K562 (cell line): ENCODE results near the gene SLFN5. TPM values are rescaled to one million over a fixed set of nuclear protein-coding genes. Genes with fewer than 3 reads are reported as not detected.

ENCODE experiments used
- ATAC-seq: fragments of 200-7000 bp; cut with Tn5 transposase; 3 replicates; pipeline ENCODE4 v1.9.1; 2020; ENCODE audit warnings: moderate library complexity
- BruUV-seq: library from RNA; stranded (reverse); fragments of 400-500 nt; replicated peaks from 2 replicates; lab custom pipeline; 2021; lab: Mats Ljungman, UMichigan
- CTCF ChIA-PET: fragments of 300-600 bp; formaldehyde crosslinking; extraction: SDS; loops from one replicate; lab custom pipeline; 2021; ENCODE audit warnings: low intra/inter-chr PET ratio; lab: Yijun Ruan, JAX
- POLR2A ChIA-PET: fragments of 300-600, 350-650 bp; sonication (Branson Sonifier 250); formaldehyde crosslinking; extraction: SDS; loops from one replicate; lab custom pipeline; 2021; ENCODE audit warnings: antibody characterized with exemption, inconsistent platforms; lab: Yijun Ruan, JAX
- DNase-seq, 4 experiments: peaks; one replicate each; pipeline versions ENCODE4 v3.0.0 to v3.0.0-alpha.2; 2011 to 2018; ENCODE audit warnings: low spot score in 3 of 4, mixed read lengths in 3 of 4; ENCODE audit errors: extremely low read depth in 1 of 4
- FAIRE-seq: peaks from 2 replicates; lab custom pipeline; 2011; peaks lifted over from hg19 to GRCh38; lab: Jason Lieb, UNC
- H2AFZ ChIP-seq: 2 replicates; pipeline ENCODE4 v1.6.0; 2011; ENCODE audit warnings: low read depth, low read length, control low read depth, inconsistent platforms
- H3K27ac ChIP-seq: fragments of 200-600 bp; 3 replicates; pipeline ENCODE4 v1.8.0; 2011; ENCODE audit warnings: low read depth, mild to moderate bottlenecking, control low read depth, inconsistent platforms, low read length, moderate library complexity, mixed read lengths; ENCODE audit errors: extremely low read depth
- H3K27me3 ChIP-seq, 2 experiments: fragments of 300-600 bp in 1 of 2; 2 replicates in 1 of 2; 3 replicates in 1 of 2; pipeline versions ENCODE4 v1.6.0 to v1.8.0; 2011; ENCODE audit warnings: inconsistent platforms in 2 of 2, low read length in 2 of 2, mild to moderate bottlenecking in 1 of 2, mixed read lengths in 1 of 2, moderate library complexity in 1 of 2; ENCODE audit not compliant: control insufficient read depth in 2 of 2, insufficient read depth in 2 of 2
- H3K36me3 ChIP-seq: fragments of 300-600 bp; 3 replicates; pipeline ENCODE4 v1.8.0; 2011; ENCODE audit warnings: mild to moderate bottlenecking, low read length, inconsistent platforms; ENCODE audit not compliant: control insufficient read depth, insufficient read depth
- H3K4me1 ChIP-seq, 2 experiments: fragments of 200-600 bp in 1 of 2; replicated peaks in 1 of 2; 2 replicates in 1 of 2; 3 replicates in 1 of 2; pipeline versions ENCODE4 v1.5.1 to v1.8.0; 2011; ENCODE audit warnings: inconsistent platforms in 2 of 2, low read length in 2 of 2, mild to moderate bottlenecking in 1 of 2, mixed read lengths in 1 of 2, moderate library complexity in 1 of 2; ENCODE audit not compliant: control insufficient read depth in 2 of 2, insufficient read depth in 2 of 2
- H3K4me2 ChIP-seq: 2 replicates; pipeline ENCODE4 v1.6.1; 2011; ENCODE audit warnings: low read length, control low read depth, inconsistent platforms, mixed read lengths; ENCODE audit not compliant: insufficient read depth
- H3K4me3 ChIP-seq: fragments of 200-600 bp; sonication (generic), shearing (Covaris generic); 2 replicates; pipeline ENCODE4 v1.5.1; 2016; ENCODE audit warnings: control low read depth, inconsistent platforms
- H3K79me2 ChIP-seq: fragments of 200-600 bp; 3 replicates; pipeline ENCODE4 v1.8.0; 2011; ENCODE audit warnings: low read length, inconsistent platforms; ENCODE audit not compliant: control insufficient read depth, insufficient read depth
- H3K9ac ChIP-seq, 2 experiments: 2 replicates each; pipeline versions ENCODE4 v1.6.0 to v1.6.1; 2011; ENCODE audit warnings: low read depth in 2 of 2, low read length in 2 of 2, control low read depth in 1 of 2, inconsistent platforms in 1 of 2, mild to moderate bottlenecking in 1 of 2, mixed read lengths in 1 of 2; ENCODE audit not compliant: insufficient read depth in 1 of 2
- H3K9me1 ChIP-seq: one replicate; pipeline ENCODE4 v1.6.0; 2011; ENCODE audit warnings: inconsistent platforms, mild to moderate bottlenecking, low read length, moderate library complexity; ENCODE audit not compliant: control insufficient read depth, insufficient read depth
- H3K9me3 ChIP-seq: replicated peaks from 2 replicates; pipeline ENCODE4 v1.5.1; 2011; ENCODE audit warnings: low read depth, low read length, inconsistent platforms; ENCODE audit not compliant: control insufficient read depth, insufficient read depth
- H4K20me1 ChIP-seq: replicated peaks from 2 replicates; pipeline ENCODE4 v1.6.1; 2011; ENCODE audit warnings: low read length, inconsistent platforms, mixed read lengths; ENCODE audit not compliant: control insufficient read depth, insufficient read depth
- CGGBP1 ChIP-seq: fragments of 250-450 bp; sonication (Bioruptor Pico); IDR thresholded peaks from 2 replicates; pipeline ENCODE4 v1.9.0; 2021; ENCODE audit warnings: mild to moderate bottlenecking
- WGBS: fragments of 100-300 bp; shearing (Covaris generic); methylation state at CpG from one replicate; pipeline ENCODE4 v1.1.6; 2016; ENCODE audit warnings: low coverage, mixed read lengths; ENCODE audit not compliant: insufficient coverage; ENCODE audit errors: missing lambda C conversion rate; 5-methylcytosine and 5-hydroxymethylcytosine counted together
- in situ Hi-C: fragments of 300-500 bp; cut with MboI; formaldehyde crosslinking; loops from 4 replicates; pipeline ENCODE4 v1.15.0; 2018; ENCODE audit warnings: inconsistent platforms, mixed read lengths
- intact Hi-C: fragments of 100-400 bp; cut with micrococcal nuclease; formaldehyde crosslinking; loops from 2 replicates; pipeline ENCODE4 v1.14.2; 2022
- polyA plus RNA-seq, 8 experiments: library from polyadenylated mRNA; depleted of rRNA in 4 of 8; stranded (reverse) in 5 of 8; unstranded in 3 of 8; fragments of >200 nt; fragmentation: Nextera tagmentation in 2 of 8; fragmentation: Illumina TruSeq in 1 of 8; extraction: Ambion mirVana in 2 of 8; extraction: Trizol in 1 of 8; gene quantifications; 2 replicates each; pipeline versions ENCODE4 v1.2.1 to v1.2.3, GENCODE V29; 2011 to 2014; ENCODE audit warnings: inconsistent platforms in 1 of 8, missing spikeins in 1 of 8
- total RNA-seq, 7 experiments: library from RNA; depleted of rRNA in 6 of 7; stranded (reverse); fragments of >200 nt in 6 of 7; fragmentation: Illumina TruSeq in 2 of 7; extraction: Trizol in 2 of 7; gene quantifications; 2 replicates each; pipeline versions ENCODE4 v1.2.1 to v1.2.3, GENCODE V29; 2011 to 2021; ENCODE audit warnings: low replicate concordance in 1 of 7

The SLFN5 gene
- total and polyA plus RNA-seq, 9 of the 15 experiments (the other 6 are each of a cell fraction or from before 2014, with no cell fraction given) = under 0.01 to 0.18 (median 0.04) TPM; not detected in 1

- Histone ChIP-seq H3K79me2 (no peaks in the 10 kb centered on the region), H3K27me3 (no peaks in the 10 kb centered on the region), H3K4me1 (no peaks in the 10 kb centered on the region), H3K4me2 (no peak overlapping the region), H4K20me1 (no peaks in the 10 kb centered on the region), H3K9me1 (no peaks in the 10 kb centered on the region), H3K9me3 (no peaks in the 10 kb centered on the region), H3K4me3 (no peak overlapping the region), H3K9ac (no peak overlapping the region), H3K27ac (no peak overlapping the region), H3K36me3 (no peaks in the 10 kb centered on the region), H2AFZ (no peak overlapping the region)
- BruUV-seq = no TSS peak
- ChIA-PET CTCF (no interaction called here), POLR2A (no interaction called here)
- ATAC-seq (no peak), FAIRE-seq (no peak), DNase-seq (no peak)
- WGBS = 0% methylated on average over 1 of the region's 1 CpG
- in situ Hi-C loops = no loop called here
- TF ChIP-seq CGGBP1 = no peak
- intact Hi-C loops = no loop called here
These were observed 79.9 kb downstream of the SLFN5 start for GRCh38 chr17:35322749-35323148.

Other genes starting within 250 kb of the SLFN5 start
Only the 7 nearest of the 9 such genes appear.
- gene RFFL, start 179.4 kb upstream of the SLFN5 start, total RNA-seq (2014; rRNA removed) = 12.7 and 16.4 TPM in 2 replicates
- gene RFFL, start 179.4 kb upstream of the SLFN5 start, total RNA-seq (2014; rRNA removed; fragmentation: Illumina TruSeq; extraction: Trizol) = 12.5 and 12.8 TPM in 2 replicates
- gene RFFL, start 179.4 kb upstream of the SLFN5 start, total RNA-seq (2015; rRNA removed; fragmentation: Illumina TruSeq; extraction: Trizol) = 12.4 and 12.5 TPM in 2 replicates
- gene RFFL, start 179.4 kb upstream of the SLFN5 start, total RNA-seq (2021) = 18.1 and 19.3 TPM in 2 replicates
- gene RFFL, start 179.4 kb upstream of the SLFN5 start, polyA plus RNA-seq (2011; rRNA removed) = 11.9 and 15.9 TPM in 2 replicates
- gene RFFL, start 179.4 kb upstream of the SLFN5 start, polyA plus RNA-seq (2014; fragmentation: Illumina TruSeq; extraction: Trizol) = 13.7 and 13.9 TPM in 2 replicates
- 1 to 10 TPM; 3.4 to 3.7 TPM for gene RFFL, start 179.4 kb upstream of the SLFN5 start, polyA plus RNA-seq (2014; fragmentation: Nextera tagmentation; extraction: Ambion mirVana)
- gene RFFL, start 179.4 kb upstream of the SLFN5 start, polyA plus RNA-seq (2014; rRNA removed) = 9.2 and 9.6 TPM in 2 replicates
- 6.3 and 7.6 TPM in 2 replicates for gene RAD51D, start 123.2 kb upstream of the SLFN5 start, total RNA-seq (2014; rRNA removed)
- 7.4 and 8.7 TPM in 2 replicates for gene RAD51D, start 123.2 kb upstream of the SLFN5 start, total RNA-seq (2014; rRNA removed; fragmentation: Illumina TruSeq; extraction: Trizol)
- gene RAD51D, start 123.2 kb upstream of the SLFN5 start, total RNA-seq (2015; rRNA removed; fragmentation: Illumina TruSeq; extraction: Trizol) = 8.7 and 10.3 TPM in 2 replicates
- gene RAD51D, start 123.2 kb upstream of the SLFN5 start, total RNA-seq (2021) = 16.9 and 19.0 TPM in 2 replicates
- 10.1 and 15.2 TPM in 2 replicates for gene RAD51D, start 123.2 kb upstream of the SLFN5 start, polyA plus RNA-seq (2011; rRNA removed)
- gene RAD51D, start 123.2 kb upstream of the SLFN5 start, polyA plus RNA-seq (2014; fragmentation: Illumina TruSeq; extraction: Trizol) = 8.4 and 11.1 TPM in 2 replicates
- 1 to 10 TPM; 2.2 to 2.5 TPM for gene RAD51D, start 123.2 kb upstream of the SLFN5 start, polyA plus RNA-seq (2014; fragmentation: Nextera tagmentation; extraction: Ambion mirVana)
- 10.1 and 15.2 TPM in 2 replicates for gene RAD51D, start 123.2 kb upstream of the SLFN5 start, polyA plus RNA-seq (2014; rRNA removed)
- not detected in 2 replicates for gene FNDC8, start 121.5 kb upstream of the SLFN5 start, total RNA-seq (2014; rRNA removed)
- not detected in 2 replicates for gene FNDC8, start 121.5 kb upstream of the SLFN5 start, total RNA-seq (2014; rRNA removed; fragmentation: Illumina TruSeq; extraction: Trizol)
- gene FNDC8, start 121.5 kb upstream of the SLFN5 start, total RNA-seq (2015; rRNA removed; fragmentation: Illumina TruSeq; extraction: Trizol) = not detected in 2 replicates
- gene FNDC8, start 121.5 kb upstream of the SLFN5 start, total RNA-seq (2021) = not detected in 2 replicates
- not detected in 2 replicates for gene FNDC8, start 121.5 kb upstream of the SLFN5 start, polyA plus RNA-seq (2011; rRNA removed)
- not detected in 2 replicates for gene FNDC8, start 121.5 kb upstream of the SLFN5 start, polyA plus RNA-seq (2014; fragmentation: Illumina TruSeq; extraction: Trizol)
- gene FNDC8, start 121.5 kb upstream of the SLFN5 start, polyA plus RNA-seq (2014; fragmentation: Nextera tagmentation; extraction: Ambion mirVana) = under 1 TPM in 1 of 2 experiments, not detected in 1; 0.04 TPM
- not detected in 2 replicates for gene FNDC8, start 121.5 kb upstream of the SLFN5 start, polyA plus RNA-seq (2014; rRNA removed)
- gene NLE1, start 100.8 kb upstream of the SLFN5 start, total RNA-seq (2014; rRNA removed) = 44.9 and 53.4 TPM in 2 replicates
- 18.0 and 24.6 TPM in 2 replicates for gene NLE1, start 100.8 kb upstream of the SLFN5 start, total RNA-seq (2014; rRNA removed; fragmentation: Illumina TruSeq; extraction: Trizol)
- gene NLE1, start 100.8 kb upstream of the SLFN5 start, total RNA-seq (2015; rRNA removed; fragmentation: Illumina TruSeq; extraction: Trizol) = 28.2 and 30.0 TPM in 2 replicates
- 63.2 and 69.0 TPM in 2 replicates for gene NLE1, start 100.8 kb upstream of the SLFN5 start, total RNA-seq (2021)
- gene NLE1, start 100.8 kb upstream of the SLFN5 start, polyA plus RNA-seq (2011; rRNA removed) = 21.2 and 26.5 TPM in 2 replicates
- 29.4 and 45.9 TPM in 2 replicates for gene NLE1, start 100.8 kb upstream of the SLFN5 start, polyA plus RNA-seq (2014; fragmentation: Illumina TruSeq; extraction: Trizol)
- 1 to 10 TPM; 3.8 to 7.0 TPM for gene NLE1, start 100.8 kb upstream of the SLFN5 start, polyA plus RNA-seq (2014; fragmentation: Nextera tagmentation; extraction: Ambion mirVana)
- gene NLE1, start 100.8 kb upstream of the SLFN5 start, polyA plus RNA-seq (2014; rRNA removed) = 36.0 and 41.0 TPM in 2 replicates
- not detected in 2 replicates for gene UNC45B, start 95.3 kb upstream of the SLFN5 start, total RNA-seq (2014; rRNA removed)
- gene UNC45B, start 95.3 kb upstream of the SLFN5 start, total RNA-seq (2014; rRNA removed; fragmentation: Illumina TruSeq; extraction: Trizol) = not detected in 2 replicates
- gene UNC45B, start 95.3 kb upstream of the SLFN5 start, total RNA-seq (2015; rRNA removed; fragmentation: Illumina TruSeq; extraction: Trizol) = not detected in 2 replicates
- not detected in 2 replicates for gene UNC45B, start 95.3 kb upstream of the SLFN5 start, total RNA-seq (2021)
- gene UNC45B, start 95.3 kb upstream of the SLFN5 start, polyA plus RNA-seq (2011; rRNA removed) = not detected in 2 replicates
- not detected in 2 replicates for gene UNC45B, start 95.3 kb upstream of the SLFN5 start, polyA plus RNA-seq (2014; fragmentation: Illumina TruSeq; extraction: Trizol)
- not detected for gene UNC45B, start 95.3 kb upstream of the SLFN5 start, polyA plus RNA-seq (2014; fragmentation: Nextera tagmentation; extraction: Ambion mirVana)
- not detected in 2 replicates for gene UNC45B, start 95.3 kb upstream of the SLFN5 start, polyA plus RNA-seq (2014; rRNA removed)
- not detected in 2 replicates for gene SLC35G3, start 48.7 kb upstream of the SLFN5 start, total RNA-seq (2014; rRNA removed)
- not detected in 2 replicates for gene SLC35G3, start 48.7 kb upstream of the SLFN5 start, total RNA-seq (2014; rRNA removed; fragmentation: Illumina TruSeq; extraction: Trizol)
- not detected in 2 replicates for gene SLC35G3, start 48.7 kb upstream of the SLFN5 start, total RNA-seq (2015; rRNA removed; fragmentation: Illumina TruSeq; extraction: Trizol)
- gene SLC35G3, start 48.7 kb upstream of the SLFN5 start, total RNA-seq (2021) = not detected in 2 replicates
- gene SLC35G3, start 48.7 kb upstream of the SLFN5 start, polyA plus RNA-seq (2011; rRNA removed) = not detected in 2 replicates
- not detected in 2 replicates for gene SLC35G3, start 48.7 kb upstream of the SLFN5 start, polyA plus RNA-seq (2014; fragmentation: Illumina TruSeq; extraction: Trizol)
- not detected for gene SLC35G3, start 48.7 kb upstream of the SLFN5 start, polyA plus RNA-seq (2014; fragmentation: Nextera tagmentation; extraction: Ambion mirVana)
- gene SLC35G3, start 48.7 kb upstream of the SLFN5 start, polyA plus RNA-seq (2014; rRNA removed) = not detected in 2 replicates
- not detected in 2 replicates for gene SLFN11, start 130.5 kb downstream of the SLFN5 start, total RNA-seq (2014; rRNA removed)
- gene SLFN11, start 130.5 kb downstream of the SLFN5 start, total RNA-seq (2014; rRNA removed; fragmentation: Illumina TruSeq; extraction: Trizol) = not detected in 2 replicates
- not detected in 2 replicates for gene SLFN11, start 130.5 kb downstream of the SLFN5 start, total RNA-seq (2015; rRNA removed; fragmentation: Illumina TruSeq; extraction: Trizol)
- 0.04 and 0.20 TPM in 2 replicates for gene SLFN11, start 130.5 kb downstream of the SLFN5 start, total RNA-seq (2021)
- gene SLFN11, start 130.5 kb downstream of the SLFN5 start, polyA plus RNA-seq (2011; rRNA removed) = 0.05 and 0.21 TPM in 2 replicates
- not detected in 2 replicates for gene SLFN11, start 130.5 kb downstream of the SLFN5 start, polyA plus RNA-seq (2014; fragmentation: Illumina TruSeq; extraction: Trizol)
- gene SLFN11, start 130.5 kb downstream of the SLFN5 start, polyA plus RNA-seq (2014; fragmentation: Nextera tagmentation; extraction: Ambion mirVana) = not detected
- gene SLFN11, start 130.5 kb downstream of the SLFN5 start, polyA plus RNA-seq (2014; rRNA removed) = not detected in 2 replicates